NCI-H2196 (cell line): ENCODE results near the gene PCMTD2.
"Not testable (repeated sequence)": the region's sequence is repeated elsewhere in the genome, so short reads cannot be mapped to it uniquely, and the experiment has no call there.

Experiments used
- DNase-seq: peaks from one replicate; lab custom pipeline; 2025; ENCODE audit not compliant: unreplicated experiment; lab: John Stamatoyannopoulos, UW

Gene PCMTD2

DNA sequence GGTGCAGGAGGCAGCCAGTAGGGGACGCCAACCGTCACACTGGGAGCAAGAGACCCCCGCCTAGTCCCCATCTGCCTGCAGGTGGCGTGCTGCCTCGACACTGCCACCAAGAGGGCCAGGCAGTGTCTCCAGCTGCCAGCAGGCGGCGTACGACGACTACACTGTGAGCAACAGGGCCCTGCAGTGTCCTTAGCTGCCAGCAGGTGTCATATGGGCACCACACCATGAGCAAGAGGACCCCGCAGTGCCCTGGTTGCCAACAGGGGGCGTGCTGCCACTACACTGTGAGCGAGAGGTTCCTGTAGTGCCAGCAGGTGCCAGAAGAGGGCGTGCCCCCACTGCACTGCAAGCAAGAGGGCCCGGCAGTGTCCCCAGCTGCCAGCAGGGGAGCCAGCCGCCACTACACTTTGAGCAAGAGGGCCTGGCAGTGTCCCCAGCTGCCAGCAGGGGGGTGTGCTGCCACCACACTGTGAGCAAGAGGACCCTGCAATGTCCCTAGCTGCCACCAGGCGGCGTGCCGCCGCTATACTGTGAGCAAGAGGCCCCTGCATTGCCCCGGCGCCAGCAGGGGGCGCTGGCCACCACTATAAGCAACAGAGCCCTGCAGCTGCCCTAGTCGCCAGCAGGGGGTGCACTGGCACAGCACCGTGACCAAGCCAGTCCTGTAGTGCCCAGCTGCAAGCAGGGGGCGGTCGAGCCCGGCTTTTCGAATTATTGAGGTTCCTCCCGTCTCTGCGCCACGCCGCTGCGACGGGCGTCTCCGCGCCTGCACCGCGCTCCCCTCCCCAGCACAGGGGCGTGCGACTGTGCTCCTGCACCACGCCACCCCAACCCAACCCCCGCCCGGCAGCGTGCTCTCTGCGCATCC is 30.3 kb downstream of the PCMTD2 start:
- DNase-seq, result peak; percentile 59

DNA sequence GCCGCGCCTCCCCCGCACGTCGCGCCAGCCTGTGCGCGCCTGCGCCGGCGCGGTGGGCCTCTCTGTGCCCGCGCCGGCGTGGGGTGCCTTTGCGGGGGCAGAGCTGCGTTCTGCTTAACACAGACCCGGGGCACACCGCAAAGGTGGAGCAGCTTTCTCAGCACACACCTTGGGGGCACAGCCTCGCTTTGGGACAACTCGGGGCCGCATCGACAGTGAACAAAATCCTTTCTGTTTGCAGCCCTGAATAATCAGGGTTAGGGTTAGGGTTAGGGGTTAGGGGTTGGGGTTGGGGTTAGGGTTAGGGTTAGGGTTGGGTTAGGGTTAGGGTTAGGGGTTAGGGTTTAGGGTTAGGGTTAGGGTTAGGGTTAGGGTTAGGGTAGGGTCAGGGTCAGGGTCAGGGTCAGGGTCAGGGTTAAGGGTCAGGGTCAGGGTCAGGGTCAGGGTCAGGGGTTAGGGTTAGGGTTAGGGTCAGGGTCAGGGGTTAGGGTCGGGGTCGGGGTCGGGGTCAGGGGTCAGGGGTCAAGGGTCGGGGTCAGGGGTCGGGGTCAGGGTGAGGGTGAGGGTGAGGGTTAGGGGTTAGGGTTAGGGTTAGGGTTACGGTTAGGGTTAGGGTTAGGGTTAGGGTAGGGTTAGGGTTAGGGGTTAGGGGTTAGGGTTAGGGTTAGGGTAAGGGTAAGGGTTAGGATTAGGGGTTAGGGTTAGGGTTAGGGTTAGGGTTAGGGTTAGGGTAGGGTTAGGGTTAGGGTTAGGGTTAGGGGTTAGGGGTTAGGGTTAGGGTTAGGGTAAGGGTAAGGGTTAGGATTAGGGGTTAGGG is 31.1 kb downstream of the PCMTD2 start:
- not testable (repeated sequence) for DNase-seq

DNA sequence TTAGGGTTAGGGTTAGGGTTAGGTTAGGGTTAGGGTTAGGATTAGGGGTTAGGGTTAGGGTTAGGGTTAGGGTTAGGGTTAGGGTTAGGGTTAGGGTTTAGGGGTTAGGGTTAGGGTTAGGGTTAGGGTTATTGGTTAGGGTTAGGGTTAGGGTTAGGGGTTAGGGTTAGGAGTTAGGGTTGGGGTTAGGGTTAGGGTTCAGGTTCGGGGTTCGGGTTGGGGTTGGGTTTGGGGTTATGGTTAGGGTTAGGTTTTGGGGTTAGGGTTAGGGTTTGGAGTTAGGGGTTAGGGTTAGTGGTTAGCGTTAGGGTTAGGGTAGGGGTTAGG is 31.7 kb downstream of the PCMTD2 start:
- not testable (repeated sequence) for DNase-seq

DNA sequence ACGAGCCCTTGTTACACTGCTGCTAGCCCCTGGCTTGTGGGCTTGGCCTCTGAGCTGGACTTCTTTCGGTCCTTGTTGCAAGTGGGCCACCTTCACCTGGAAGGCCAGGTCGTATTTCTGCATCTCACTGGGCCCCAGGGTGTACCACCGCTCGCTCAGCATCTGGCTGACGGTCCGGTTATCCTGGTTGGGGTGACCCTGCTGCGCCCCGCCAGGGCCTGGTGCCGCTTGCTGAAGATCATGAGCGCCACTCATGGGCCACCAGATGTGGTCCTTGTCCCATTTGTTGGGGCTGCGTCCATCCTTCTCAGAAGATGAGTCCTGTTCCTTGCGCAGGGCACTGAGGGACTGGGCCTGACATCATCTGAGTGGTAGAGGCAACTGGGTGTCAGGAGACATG is 36.6 kb downstream of the PCMTD2 start:
- not testable (repeated sequence) for DNase-seq

DNA sequence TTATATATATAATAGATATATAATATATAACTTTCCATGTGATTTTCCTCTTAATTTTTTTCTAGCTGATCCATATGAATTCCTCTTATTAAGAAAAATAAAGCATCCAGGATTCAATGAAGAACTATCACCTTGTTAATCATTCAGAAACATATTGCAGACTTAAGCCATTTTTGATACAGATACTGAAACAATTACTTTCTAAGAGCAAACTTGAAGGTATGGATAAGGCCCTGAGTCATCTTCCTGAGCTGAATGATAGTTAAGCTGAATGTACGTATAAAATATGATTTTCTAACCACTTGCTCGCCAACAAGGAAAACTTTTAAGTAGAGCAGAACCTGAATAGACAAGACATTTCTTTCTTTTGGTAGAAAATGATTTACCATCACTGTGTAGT is 47.5 kb downstream of the PCMTD2 start:
- not testable (repeated sequence) for DNase-seq

DNA sequence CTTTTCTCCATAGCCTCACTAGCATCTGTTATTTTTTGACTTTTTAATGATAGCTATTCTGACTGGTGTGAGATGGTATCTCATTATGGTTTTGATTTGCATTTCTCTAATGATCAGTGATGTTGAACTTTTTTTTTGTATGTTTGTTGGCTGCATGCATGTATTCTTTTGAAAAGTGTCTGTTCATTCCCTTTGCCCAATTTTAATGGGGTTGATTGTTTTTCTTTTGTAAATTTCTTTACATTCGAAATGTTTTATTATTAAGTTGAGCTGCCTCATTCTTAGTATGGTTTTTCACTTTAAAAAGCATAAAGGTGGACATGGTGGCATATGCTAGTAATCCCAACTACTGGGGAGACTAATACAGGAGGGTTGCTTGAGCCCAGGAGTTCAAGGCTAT is 58.2 kb downstream of the PCMTD2 start:
- DNase-seq, result not testable (repeated sequence)

DNA sequence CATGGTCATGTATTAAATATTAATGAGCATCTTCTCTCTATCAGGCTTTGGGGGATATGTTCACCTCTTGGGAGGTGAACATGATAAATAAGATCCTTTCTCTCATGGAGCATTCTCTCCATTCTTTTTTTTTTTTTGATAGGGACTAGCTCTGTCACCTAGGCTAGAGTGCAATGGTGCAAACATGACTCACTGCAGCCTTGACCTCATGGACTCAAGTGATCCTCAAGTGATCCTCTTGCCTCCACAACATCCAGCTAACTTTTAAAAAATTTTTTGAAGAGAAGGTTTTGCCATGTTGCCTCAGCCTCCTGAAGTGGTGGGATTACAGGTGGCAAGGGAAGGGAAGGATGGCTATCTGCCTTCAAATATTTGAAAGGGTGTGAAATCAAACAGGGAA is 59.8 kb downstream of the PCMTD2 start:
- not testable (repeated sequence) for DNase-seq

DNA sequence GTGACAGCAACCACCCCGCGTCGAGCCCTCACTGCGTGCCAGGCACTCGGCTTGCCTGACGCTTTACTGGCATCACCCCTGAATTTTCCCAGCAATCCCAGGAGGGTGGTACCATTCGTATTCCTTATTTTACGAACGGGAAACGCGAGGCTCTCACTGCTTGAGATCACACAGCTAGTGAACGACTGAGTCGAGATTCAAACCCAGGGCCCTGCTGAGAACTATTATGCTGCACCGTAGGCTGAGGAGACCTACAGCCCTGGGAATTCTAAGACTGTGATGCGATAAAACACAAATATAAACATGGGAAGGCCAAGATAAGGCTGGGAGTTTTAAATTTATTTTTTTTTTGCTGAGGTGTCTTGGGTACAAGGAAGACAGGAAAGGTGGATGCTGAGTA is 60.3 kb downstream of the PCMTD2 start:
- DNase-seq, result not testable (repeated sequence)

DNA sequence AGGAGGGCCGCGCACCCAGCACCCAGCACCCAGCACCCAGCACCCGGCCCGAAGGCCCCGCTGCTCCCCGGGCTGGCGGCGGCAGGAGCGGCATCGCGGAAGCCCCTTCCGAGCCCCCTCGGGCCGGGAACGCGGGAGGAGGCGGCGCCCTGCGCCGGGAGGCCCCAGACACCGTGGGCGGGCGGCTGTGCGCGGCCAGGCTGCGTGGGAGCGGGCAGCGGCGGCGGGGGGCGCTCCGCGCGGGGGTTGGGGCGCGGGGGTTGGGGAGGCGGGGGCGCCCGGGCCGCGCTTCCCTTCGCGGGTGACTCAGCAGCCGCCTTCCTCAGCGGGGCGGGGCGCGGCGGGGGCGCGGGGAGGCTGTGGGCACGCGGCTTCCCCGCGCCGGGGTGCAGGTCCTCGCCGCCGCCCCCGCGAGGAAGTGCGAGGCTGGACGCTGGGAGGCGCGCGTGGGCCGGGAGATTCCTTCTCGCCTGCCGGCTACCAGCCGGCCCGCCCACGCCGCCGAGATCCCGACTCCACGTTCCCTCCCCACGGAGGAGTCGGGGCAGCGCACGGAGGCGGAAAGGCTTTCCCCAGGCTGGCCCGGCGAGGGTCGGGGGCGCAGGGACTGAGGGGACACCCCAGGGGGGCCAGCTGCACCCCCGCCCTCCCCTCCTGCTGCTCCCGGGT is 61.0 kb downstream of the PCMTD2 start:
- DNase-seq, result not testable (repeated sequence)

DNA sequence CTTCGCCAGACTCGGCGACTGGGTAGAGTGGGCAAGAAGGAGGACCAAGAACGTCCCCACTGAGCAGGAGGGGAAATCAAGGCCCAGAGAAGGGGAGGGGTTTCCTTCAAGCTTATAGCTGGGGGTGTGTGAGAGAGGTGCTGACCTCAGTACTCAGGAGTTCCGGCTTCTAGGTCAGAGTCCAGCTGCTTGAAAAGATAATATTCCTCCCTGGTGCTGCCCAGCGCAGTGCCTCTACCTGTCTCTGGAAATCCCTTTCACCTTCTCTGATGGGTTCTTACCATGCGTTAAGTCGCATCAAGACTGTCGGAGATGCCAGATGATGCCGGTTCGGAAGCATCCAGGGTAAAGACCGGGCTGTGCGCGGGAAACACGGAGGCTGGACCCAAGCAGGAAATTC is 61.8 kb downstream of the PCMTD2 start:
- DNase-seq, result not testable (repeated sequence)

DNA sequence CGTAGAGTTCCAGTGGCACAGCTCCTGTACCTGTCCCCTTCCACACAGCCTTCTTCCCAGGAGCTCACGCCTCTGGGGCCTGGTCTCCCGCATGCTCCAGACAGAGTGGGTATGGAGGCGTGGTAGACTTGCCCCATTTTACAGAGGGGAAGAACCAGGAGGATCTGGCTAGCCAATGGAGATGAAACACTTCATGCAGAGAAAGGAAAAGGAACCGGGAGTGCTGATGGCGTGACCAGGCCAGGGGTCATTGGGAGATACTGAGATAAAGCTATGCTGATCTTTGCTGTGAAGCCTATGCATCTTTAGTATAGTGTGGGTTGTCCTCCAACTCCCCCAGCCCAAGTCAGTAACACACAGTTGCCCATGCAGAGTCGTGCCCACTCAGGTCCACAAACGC is 62.5 kb downstream of the PCMTD2 start:
- not testable (repeated sequence) for DNase-seq

DNA sequence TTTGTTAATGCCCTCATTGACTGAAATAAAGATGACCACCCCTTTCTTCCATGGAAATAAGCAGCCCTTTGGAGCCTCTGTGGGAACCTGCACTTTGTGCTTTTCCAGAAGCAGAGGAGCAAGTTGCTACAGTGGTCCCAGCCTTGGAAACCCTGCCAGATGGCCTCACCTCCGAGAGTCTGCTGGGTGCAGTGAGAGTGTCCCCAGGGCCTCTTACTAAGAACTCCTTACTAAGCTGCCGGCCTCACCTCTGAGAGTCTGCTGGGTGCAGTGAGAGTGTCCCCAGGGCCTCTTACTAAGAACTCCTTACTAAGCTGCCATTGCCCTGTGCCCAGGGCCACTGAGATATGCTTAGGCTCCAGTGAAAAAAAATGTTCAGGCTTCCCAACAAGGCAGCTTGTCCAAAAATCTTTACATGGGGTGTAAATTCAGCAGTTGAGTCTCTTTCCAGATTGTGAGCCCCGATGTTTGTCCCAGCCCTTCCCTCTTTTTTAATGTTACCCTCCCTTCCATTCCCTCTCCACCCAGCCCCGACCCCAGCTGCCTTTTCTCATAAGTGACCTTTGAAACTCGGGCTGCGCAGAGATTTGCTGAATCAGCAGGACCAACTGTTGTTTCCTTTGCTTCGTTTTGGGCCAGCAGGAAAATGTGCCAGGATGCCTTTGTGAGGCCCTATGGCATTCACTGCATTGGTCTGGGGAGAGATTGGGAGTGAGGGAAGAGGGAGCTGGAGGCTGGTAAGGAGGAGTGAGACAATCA is 66.7 kb downstream of the PCMTD2 start:
- DNase-seq, result not testable (repeated sequence)
